CD14-positive monocyte (primary cell): Measurements from ENCODE around the gene WDFY4. TPM values are rescaled to one million over a fixed set of nuclear protein-coding genes. Genes with fewer than 3 reads are reported as not detected.
A peak's percentile ranks its signal among the peaks of the same experiment; 100 is the strongest.

Experiments used
- DNase-seq, 3 donors: peaks; one replicate each; pipeline ENCODE4 v3.0.0-alpha.2; 2011 to 2022
- H2AFZ ChIP-seq: 2 replicates; pipeline ENCODE4 v1.6.0; 2012; ENCODE audit warnings: mild to moderate bottlenecking, low read depth, low read length, inconsistent platforms; ENCODE audit not compliant: insufficient read depth, poor library complexity, severe bottlenecking
- H3K27ac ChIP-seq, 2 donors: 1 replicate in 1 of 2; 2 replicates in 1 of 2; pipeline ENCODE4 v1.5.1; 2012 to 2013; ENCODE audit warnings: low read length in 2 of 2, control low read depth in 1 of 2, inconsistent platforms in 1 of 2, low read depth in 1 of 2, mild to moderate bottlenecking in 1 of 2
- H3K27me3 ChIP-seq, 2 donors: one replicate each; pipeline versions ENCODE4 v1.6.0 to v1.6.1; 2011 to 2013; ENCODE audit warnings: low read length in 2 of 2; ENCODE audit not compliant: control insufficient read depth in 2 of 2, insufficient read depth in 2 of 2
- H3K36me3 ChIP-seq, 2 donors: replicated peaks in 1 of 2; 1 replicate in 1 of 2; 2 replicates in 1 of 2; pipeline versions ENCODE4 v1.5.1 to v1.6.1; 2012 to 2013; ENCODE audit warnings: low read length in 2 of 2, control low read depth in 1 of 2, inconsistent platforms in 1 of 2, mild to moderate bottlenecking in 1 of 2; ENCODE audit not compliant: insufficient read depth in 2 of 2, control insufficient read depth in 1 of 2
- H3K4me1 ChIP-seq, 2 donors: 1 replicate in 1 of 2; 2 replicates in 1 of 2; pipeline versions ENCODE4 v1.5.1 to v1.6.1; 2012 to 2013; ENCODE audit warnings: low read length in 2 of 2, control low read depth in 1 of 2, inconsistent platforms in 1 of 2, mild to moderate bottlenecking in 1 of 2, moderate library complexity in 1 of 2; ENCODE audit not compliant: insufficient read depth in 2 of 2, control insufficient read depth in 1 of 2
- H3K4me2 ChIP-seq: replicated peaks from 2 replicates; pipeline ENCODE3; 2012; ENCODE audit warnings: low read length, moderate library complexity, mild to moderate bottlenecking; ENCODE audit not compliant: poor library complexity, severe bottlenecking; ENCODE audit errors: extremely low read depth
- H3K4me3 ChIP-seq, 3 experiments: fragments of 200-600 bp in 1 of 3; sonication (generic) in 1 of 3; replicated peaks in 1 of 3; 1 replicate in 2 of 3; 2 replicates in 1 of 3; pipeline ENCODE4 v1.5.1; 2011 to 2013; ENCODE audit warnings: low read length in 3 of 3, mild to moderate bottlenecking in 3 of 3, control low read depth in 2 of 3, low read depth in 2 of 3, inconsistent platforms in 1 of 3, moderate library complexity in 1 of 3
- H3K79me2 ChIP-seq: 2 replicates; pipeline ENCODE4 v1.6.0; 2012; ENCODE audit warnings: mild to moderate bottlenecking, control low read depth, inconsistent platforms, low read length, moderate library complexity; ENCODE audit not compliant: insufficient read depth
- H3K9ac ChIP-seq: 2 replicates; pipeline ENCODE4 v1.6.0; 2017; ENCODE audit warnings: low read length, mild to moderate bottlenecking; ENCODE audit not compliant: insufficient read depth, poor library complexity, severe bottlenecking
- H3K9me3 ChIP-seq, 2 donors: replicated peaks in 1 of 2; 1 replicate in 1 of 2; 2 replicates in 1 of 2; pipeline versions ENCODE4 v1.5.1 to v1.6.1; 2012 to 2013; ENCODE audit warnings: low read length in 2 of 2, control low read depth in 1 of 2; ENCODE audit not compliant: control insufficient read depth in 1 of 2, insufficient read depth in 1 of 2
- H4K20me1 ChIP-seq: 2 replicates; pipeline ENCODE4 v1.6.0; 2012; ENCODE audit warnings: mild to moderate bottlenecking, low read length, control low read depth, moderate library complexity; ENCODE audit not compliant: insufficient read depth
- H3K27ac Mint-ChIP-seq, 7 donors: one replicate each; pipeline ENCODE4 v1.8.0; 2020; ENCODE audit warnings: mild to moderate bottlenecking in 7 of 7, mixed read lengths in 7 of 7, moderate library complexity in 6 of 7, inconsistent platforms in 2 of 7
- H3K27me3 Mint-ChIP-seq, 3 donors: one replicate each; pipeline ENCODE4 v1.8.0; 2021 to 2022; ENCODE audit warnings: low read depth in 3 of 3, mild to moderate bottlenecking in 3 of 3, mixed read lengths in 3 of 3, moderate library complexity in 3 of 3, inconsistent platforms in 1 of 3
- H3K36me3 Mint-ChIP-seq, 2 donors: one replicate each; pipeline ENCODE4 v1.8.0; 2020; ENCODE audit warnings: mixed read lengths in 2 of 2, inconsistent platforms in 1 of 2, mild to moderate bottlenecking in 1 of 2
- H3K4me1 Mint-ChIP-seq: one replicate; pipeline ENCODE4 v1.8.0; 2020; ENCODE audit warnings: mild to moderate bottlenecking, mixed read lengths
- H3K4me3 Mint-ChIP-seq, 2 donors: one replicate each; pipeline ENCODE4 v1.8.0; 2020; ENCODE audit warnings: mild to moderate bottlenecking in 2 of 2, mixed read lengths in 2 of 2, moderate library complexity in 1 of 2
- H3K9me3 Mint-ChIP-seq, 7 donors: one replicate each; pipeline ENCODE4 v1.8.0; 2020 to 2022; ENCODE audit warnings: mixed read lengths in 7 of 7, mild to moderate bottlenecking in 6 of 7, moderate library complexity in 6 of 7, inconsistent platforms in 2 of 7
- CTCF ChIP-seq: fragments of 200-600 bp; IDR thresholded peaks from one replicate; pipeline ENCODE4 v1.8.0; 2022; ENCODE audit warnings: antibody characterized with exemption, mild to moderate bottlenecking
- WGBS: methylation state at CpG from one replicate; pipeline ENCODE4 v1.1.5; 2013; ENCODE audit warnings: missing lambda C conversion rate; ENCODE audit not compliant: insufficient coverage; 5-methylcytosine and 5-hydroxymethylcytosine counted together
- intact Hi-C, 2 donors: fragments of 100-400 bp; cut with micrococcal nuclease; formaldehyde crosslinking; loops; one replicate each; pipeline versions ENCODE4 v1.15.0 to v1.15.1; 2023
- polyA plus RNA-seq, 3 donors: library from polyadenylated mRNA; depleted of rRNA in 1 of 3; unstranded in 2 of 3; stranded (reverse) in 1 of 3; fragments of 300-500 nt in 2 of 3; fragments of >200 nt in 1 of 3; fragmentation: Illumina TruSeq in 2 of 3; gene quantifications; 1 replicate in 2 of 3; 2 replicates in 1 of 3; pipeline ENCODE4 v1.2.3, GENCODE V29; 2012 to 2021

Gene WDFY4
- polyA plus RNA-seq, 3 donors: 7.5 to 36.1 (median 9.8) TPM

- peaks cover 32 to 88% of the 10 kb centered on the region in 2 donors for H3K36me3 ChIP-seq
Measured at GRCh38 chr10:48770561-48771089, 86.0 kb downstream of the WDFY4 start.

GRCh38 chr10:48771234-48771633 is 86.6 kb downstream of the WDFY4 start:
- Mint-ChIP-seq H3K36me3 (peaks cover 72 to 79% of the 10 kb centered on the region in 2 donors), H3K4me1 (peaks cover 13% of the 10 kb centered on the region), H3K27ac (peak overlapping the region in 3 of 7 donors; percentile 10 to 83 (median 61)), H3K4me3 (no peak overlapping the region), H3K9me3 (no peaks in the 10 kb centered on the region), H3K27me3 (peaks cover 0 to 3% (median 1%) of the 10 kb centered on the region in 3 donors)
- peak in 2 of 3 donors; percentile 12 to 29 for DNase-seq
- Histone ChIP-seq H4K20me1 (peaks cover 4% of the 10 kb centered on the region), H3K9ac (no peak overlapping the region), H3K36me3 (peaks cover 38 to 88% of the 10 kb centered on the region in 2 donors), H3K4me1 (peaks cover 12 to 19% of the 10 kb centered on the region in 2 donors), H2AFZ (no peak overlapping the region), H3K27ac (peak overlapping the region; percentile 3 to 61), H3K27me3 (no peaks in the 10 kb centered on the region), H3K4me2 (no peak overlapping the region), H3K79me2 (no peaks in the 10 kb centered on the region), H3K9me3 (no peaks in the 10 kb centered on the region), H3K4me3 (no peak overlapping the region)
- WGBS: no CpG with 5 or more reads among the region's 4 CpGs
- no peak for TF ChIP-seq CTCF
- intact Hi-C loops: no loop called here

More at GRCh38 chr10:48770561-48771089, 86.0 kb downstream of the WDFY4 start:
- Histone ChIP-seq H3K27ac (peak overlapping the region; percentile 3 to 61), H3K27me3 (no peaks in the 10 kb centered on the region), H2AFZ (no peak overlapping the region), H3K9ac (no peak overlapping the region), H3K4me1 (peaks cover 12 to 19% of the 10 kb centered on the region in 2 donors), H4K20me1 (peaks cover 4% of the 10 kb centered on the region), H3K79me2 (no peaks in the 10 kb centered on the region), H3K4me3 (peak overlapping the region in 1 of 3 experiments; percentile 28), H3K4me2 (peak overlapping the region; percentile 16), H3K9me3 (no peaks in the 10 kb centered on the region)
- H3K27me3 Mint-ChIP-seq: peaks cover 0 to 3% (median 1%) of the 10 kb centered on the region in 3 donors
- H3K4me3 Mint-ChIP-seq: peak overlapping the region in 1 of 2 donors; percentile 64
- peaks cover 69 to 77% of the 10 kb centered on the region in 2 donors for H3K36me3 Mint-ChIP-seq
- peaks cover 13% of the 10 kb centered on the region for H3K4me1 Mint-ChIP-seq
- H3K9me3 Mint-ChIP-seq: no peaks in the 10 kb centered on the region
- TF ChIP-seq CTCF: no peak
- 0% methylated on average over 1 of the region's 1 CpG for WGBS
- peak in 2 of 3 donors; percentile 9 to 19 for DNase-seq
- peak overlapping the region in 6 of 7 donors; percentile 0 to 93 (median 78) for H3K27ac Mint-ChIP-seq
- intact Hi-C loops: no loop called here
